HepG2 (cell line): ENCODE data around the gene CACNA1G. TPM values are rescaled to one million over a fixed set of nuclear protein-coding genes. Genes with fewer than 3 reads are reported as not detected.
A peak's percentile ranks its signal among the peaks of the same experiment; 100 is the strongest.

ENCODE experiments used
- KLF12 ChIP-seq: sonication (generic); formaldehyde crosslinking; IDR thresholded peaks from 2 replicates; pipeline ENCODE4 v1.4.0; 2020; ENCODE audit warnings: missing genetic modification reagents, borderline replicate concordance
- MAZ ChIP-seq, 2 experiments: sonication (generic) in 1 of 2; formaldehyde crosslinking in 1 of 2; IDR thresholded peaks; 2 replicates each; pipeline versions ENCODE4 v1.5.0 to v1.6.1; 2012 to 2020; ENCODE audit warnings: low read depth in 2 of 2, mild to moderate bottlenecking in 2 of 2, borderline replicate concordance in 1 of 2, improper control_type of control experiment in 1 of 2, low read length in 1 of 2, missing genetic modification reagents in 1 of 2, moderate library complexity in 1 of 2
- MEIS1 ChIP-seq: sonication (generic); formaldehyde crosslinking; IDR thresholded peaks from 2 replicates; pipeline ENCODE4 v1.9.0; 2021; ENCODE audit warnings: mild to moderate bottlenecking, missing genetic modification reagents, moderate library complexity, borderline replicate concordance
- NR2F2 ChIP-seq: IDR thresholded peaks from 2 replicates; pipeline ENCODE4 v1.6.1; 2012; ENCODE audit warnings: low read depth, inconsistent platforms, borderline replicate concordance
- TBL1XR1 ChIP-seq: fragments of 150-350 bp; IDR thresholded peaks from 2 replicates; pipeline ENCODE4 v1.6.1; 2014; ENCODE audit warnings: borderline replicate concordance, low read length; ENCODE audit not compliant: partially characterized antibody
- ZMYM2 ChIP-seq: sonication (generic); formaldehyde crosslinking; IDR thresholded peaks from 2 replicates; pipeline ENCODE4 v1.8.0; 2022; ENCODE audit warnings: mild to moderate bottlenecking, missing genetic modification reagents
- ZNF225 ChIP-seq: sonication (generic); formaldehyde crosslinking; IDR thresholded peaks from 2 replicates; pipeline ENCODE4 v1.4.0; 2020; ENCODE audit warnings: mild to moderate bottlenecking, missing genetic modification reagents
- ZNF558 ChIP-seq: sonication (generic); formaldehyde crosslinking; IDR thresholded peaks from 2 replicates; pipeline ENCODE4 v1.9.0; 2022; ENCODE audit warnings: mild to moderate bottlenecking, missing genetic modification reagents, borderline replicate concordance
- polyA plus RNA-seq, 8 experiments: library from polyadenylated mRNA; depleted of rRNA in 3 of 8; stranded (reverse) in 7 of 8; unstranded in 1 of 8; fragments of >200 nt; fragmentation: Illumina TruSeq in 4 of 8; extraction: Trizol in 4 of 8; gene quantifications; 2 replicates each; pipeline versions ENCODE4 v1.2.1 to v1.2.3, GENCODE V29; 2011 to 2016; ENCODE audit warnings: low read depth in 4 of 8, missing spikeins in 1 of 8, mixed read lengths in 1 of 8; ENCODE audit not compliant: insufficient read depth in 1 of 8
- total RNA-seq, 5 experiments: library from RNA; depleted of rRNA; stranded (reverse); fragments of >200 nt; fragmentation: Illumina TruSeq; extraction: Trizol; gene quantifications; 2 replicates each; pipeline ENCODE4 v1.2.3, GENCODE V29; 2016; ENCODE audit warnings: low read depth in 1 of 5
- TF ChIP-seq, protein P1 (sequence below): sonication (generic); formaldehyde crosslinking; conservative IDR thresholded peaks from 2 replicates; pipeline ENCODE4 v1.5.0; 2020; ENCODE audit warnings: missing genetic modification reagents
- TF ChIP-seq, protein P2 (sequence below): sonication (generic); formaldehyde crosslinking; IDR thresholded peaks from 2 replicates; pipeline ENCODE4 v1.4.0; 2020; ENCODE audit warnings: missing genetic modification reagents, low read depth, mild to moderate bottlenecking, borderline replicate concordance
- TF ChIP-seq, protein P3 (sequence below): sonication (generic); formaldehyde crosslinking; IDR thresholded peaks from 2 replicates; pipeline ENCODE4 v1.5.0; 2020; ENCODE audit warnings: mild to moderate bottlenecking, missing genetic modification reagents
- TF ChIP-seq, protein P4 (sequence below): sonication (generic); formaldehyde crosslinking; IDR thresholded peaks from 2 replicates; pipeline ENCODE4 v1.4.0; 2020; ENCODE audit warnings: missing genetic modification reagents, borderline replicate concordance
- TF ChIP-seq, protein P5 (sequence below): sonication (generic); formaldehyde crosslinking; IDR thresholded peaks from 2 replicates; pipeline ENCODE4 v1.8.0; 2022; ENCODE audit warnings: missing genetic modification reagents, low read depth, mild to moderate bottlenecking, borderline replicate concordance
- TF ChIP-seq, protein P6 (sequence below): sonication (generic); formaldehyde crosslinking; IDR thresholded peaks from 2 replicates; pipeline ENCODE4 v1.8.0; 2022; ENCODE audit warnings: missing genetic modification reagents, mild to moderate bottlenecking, moderate library complexity, borderline replicate concordance

Gene CACNA1G
- total and polyA plus RNA-seq, 2 of the 13 experiments (the other 11 are each of a cell fraction or from before 2014, with no cell fraction given): 0.02 TPM; not detected in 1

DNA sequence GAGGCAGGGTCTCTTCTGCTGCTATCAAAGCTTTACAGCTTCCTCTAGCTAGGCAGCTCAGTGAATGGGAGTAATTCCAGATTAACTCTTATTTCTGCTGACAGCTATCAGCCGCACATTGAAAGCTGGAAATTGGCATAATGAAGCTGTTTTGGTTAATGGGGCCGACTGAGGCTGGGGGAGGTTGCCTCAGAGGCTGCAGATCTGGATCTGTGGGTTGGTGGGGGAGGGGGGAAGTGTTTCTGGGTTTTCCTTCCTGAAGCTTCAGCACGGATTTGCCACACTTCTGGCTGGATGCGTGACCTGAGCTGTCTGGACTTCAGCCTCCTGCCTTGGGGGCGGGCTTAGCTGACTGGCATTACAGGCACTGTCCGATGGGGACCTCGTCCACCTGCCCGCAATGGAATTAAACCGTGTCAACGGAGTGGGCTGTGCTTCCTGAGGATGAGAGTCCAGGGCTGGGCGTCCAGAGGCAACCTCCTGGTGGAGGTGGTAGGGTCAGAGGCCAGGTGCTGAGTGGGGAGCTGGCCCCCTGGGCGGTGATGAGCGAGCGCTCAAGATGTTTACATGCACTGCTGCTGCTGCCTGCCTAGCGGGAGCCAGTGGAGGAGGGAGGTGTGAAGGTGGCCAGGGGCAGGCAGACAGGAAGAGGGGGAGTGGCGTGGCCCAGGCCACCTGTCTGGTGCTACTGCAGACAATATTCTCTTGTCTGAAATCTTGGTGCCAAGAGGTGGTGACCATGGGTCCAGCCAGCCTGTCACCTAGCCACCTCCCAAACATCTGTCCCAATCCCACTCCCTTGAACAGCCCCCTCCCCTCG lies 67.5 kb downstream of the CACNA1G start (continued):
- TF ChIP-seq, protein P1, sequence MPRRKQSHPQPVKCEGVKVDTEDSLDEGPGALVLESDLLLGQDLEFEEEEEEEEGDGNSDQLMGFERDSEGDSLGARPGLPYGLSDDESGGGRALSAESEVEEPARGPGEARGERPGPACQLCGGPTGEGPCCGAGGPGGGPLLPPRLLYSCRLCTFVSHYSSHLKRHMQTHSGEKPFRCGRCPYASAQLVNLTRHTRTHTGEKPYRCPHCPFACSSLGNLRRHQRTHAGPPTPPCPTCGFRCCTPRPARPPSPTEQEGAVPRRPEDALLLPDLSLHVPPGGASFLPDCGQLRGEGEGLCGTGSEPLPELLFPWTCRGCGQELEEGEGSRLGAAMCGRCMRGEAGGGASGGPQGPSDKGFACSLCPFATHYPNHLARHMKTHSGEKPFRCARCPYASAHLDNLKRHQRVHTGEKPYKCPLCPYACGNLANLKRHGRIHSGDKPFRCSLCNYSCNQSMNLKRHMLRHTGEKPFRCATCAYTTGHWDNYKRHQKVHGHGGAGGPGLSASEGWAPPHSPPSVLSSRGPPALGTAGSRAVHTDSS (CRISPR knock-in tag): no peak
- TF ChIP-seq MAZ (IDR thresholded peaks at IDR 0.05; ENCODE audit: borderline replicate concordance, low read depth, low read length) (no peak), MAZ (CRISPR knock-in tag; IDR thresholded peaks at IDR 0.05; ENCODE audit: low read depth) (no peak; the same call in 1 of the 2 replicates), ZNF558 (CRISPR knock-in tag) (no peak), TBL1XR1 (no peak), ZMYM2 (CRISPR knock-in tag) (no peak), KLF12 (CRISPR knock-in tag) (no peak), MEIS1 (peak; percentile 95; the same call in 1 of the 2 replicates), NR2F2 (no peak), ZNF225 (CRISPR knock-in tag) (no peak; the same call in 1 of the 2 replicates)
- TF ChIP-seq, protein P2, sequence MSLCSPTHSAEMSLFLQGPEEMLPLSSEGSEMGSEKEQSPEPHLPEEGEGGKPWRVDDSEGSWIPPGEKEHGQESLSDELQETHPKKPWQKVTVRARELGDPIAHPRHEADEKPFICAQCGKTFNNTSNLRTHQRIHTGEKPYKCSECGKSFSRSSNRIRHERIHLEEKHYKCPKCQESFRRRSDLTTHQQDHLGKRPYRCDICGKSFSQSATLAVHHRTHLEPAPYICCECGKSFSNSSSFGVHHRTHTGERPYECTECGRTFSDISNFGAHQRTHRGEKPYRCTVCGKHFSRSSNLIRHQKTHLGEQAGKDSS (CRISPR knock-in tag): peak; percentile 85; the same call in 1 of the 2 replicates
- TF ChIP-seq, protein P3, sequence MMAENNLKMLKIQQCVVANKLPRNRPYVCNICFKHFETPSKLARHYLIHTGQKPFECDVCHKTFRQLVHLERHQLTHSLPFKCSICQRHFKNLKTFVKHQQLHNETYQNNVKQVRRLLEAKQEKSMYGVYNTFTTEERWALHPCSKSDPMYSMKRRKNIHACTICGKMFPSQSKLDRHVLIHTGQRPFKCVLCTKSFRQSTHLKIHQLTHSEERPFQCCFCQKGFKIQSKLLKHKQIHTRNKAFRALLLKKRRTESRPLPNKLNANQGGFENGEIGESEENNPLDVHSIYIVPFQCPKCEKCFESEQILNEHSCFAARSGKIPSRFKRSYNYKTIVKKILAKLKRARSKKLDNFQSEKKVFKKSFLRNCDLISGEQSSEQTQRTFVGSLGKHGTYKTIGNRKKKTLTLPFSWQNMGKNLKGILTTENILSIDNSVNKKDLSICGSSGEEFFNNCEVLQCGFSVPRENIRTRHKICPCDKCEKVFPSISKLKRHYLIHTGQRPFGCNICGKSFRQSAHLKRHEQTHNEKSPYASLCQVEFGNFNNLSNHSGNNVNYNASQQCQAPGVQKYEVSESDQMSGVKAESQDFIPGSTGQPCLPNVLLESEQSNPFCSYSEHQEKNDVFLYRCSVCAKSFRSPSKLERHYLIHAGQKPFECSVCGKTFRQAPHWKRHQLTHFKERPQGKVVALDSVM: no peak
- TF ChIP-seq, protein P4, sequence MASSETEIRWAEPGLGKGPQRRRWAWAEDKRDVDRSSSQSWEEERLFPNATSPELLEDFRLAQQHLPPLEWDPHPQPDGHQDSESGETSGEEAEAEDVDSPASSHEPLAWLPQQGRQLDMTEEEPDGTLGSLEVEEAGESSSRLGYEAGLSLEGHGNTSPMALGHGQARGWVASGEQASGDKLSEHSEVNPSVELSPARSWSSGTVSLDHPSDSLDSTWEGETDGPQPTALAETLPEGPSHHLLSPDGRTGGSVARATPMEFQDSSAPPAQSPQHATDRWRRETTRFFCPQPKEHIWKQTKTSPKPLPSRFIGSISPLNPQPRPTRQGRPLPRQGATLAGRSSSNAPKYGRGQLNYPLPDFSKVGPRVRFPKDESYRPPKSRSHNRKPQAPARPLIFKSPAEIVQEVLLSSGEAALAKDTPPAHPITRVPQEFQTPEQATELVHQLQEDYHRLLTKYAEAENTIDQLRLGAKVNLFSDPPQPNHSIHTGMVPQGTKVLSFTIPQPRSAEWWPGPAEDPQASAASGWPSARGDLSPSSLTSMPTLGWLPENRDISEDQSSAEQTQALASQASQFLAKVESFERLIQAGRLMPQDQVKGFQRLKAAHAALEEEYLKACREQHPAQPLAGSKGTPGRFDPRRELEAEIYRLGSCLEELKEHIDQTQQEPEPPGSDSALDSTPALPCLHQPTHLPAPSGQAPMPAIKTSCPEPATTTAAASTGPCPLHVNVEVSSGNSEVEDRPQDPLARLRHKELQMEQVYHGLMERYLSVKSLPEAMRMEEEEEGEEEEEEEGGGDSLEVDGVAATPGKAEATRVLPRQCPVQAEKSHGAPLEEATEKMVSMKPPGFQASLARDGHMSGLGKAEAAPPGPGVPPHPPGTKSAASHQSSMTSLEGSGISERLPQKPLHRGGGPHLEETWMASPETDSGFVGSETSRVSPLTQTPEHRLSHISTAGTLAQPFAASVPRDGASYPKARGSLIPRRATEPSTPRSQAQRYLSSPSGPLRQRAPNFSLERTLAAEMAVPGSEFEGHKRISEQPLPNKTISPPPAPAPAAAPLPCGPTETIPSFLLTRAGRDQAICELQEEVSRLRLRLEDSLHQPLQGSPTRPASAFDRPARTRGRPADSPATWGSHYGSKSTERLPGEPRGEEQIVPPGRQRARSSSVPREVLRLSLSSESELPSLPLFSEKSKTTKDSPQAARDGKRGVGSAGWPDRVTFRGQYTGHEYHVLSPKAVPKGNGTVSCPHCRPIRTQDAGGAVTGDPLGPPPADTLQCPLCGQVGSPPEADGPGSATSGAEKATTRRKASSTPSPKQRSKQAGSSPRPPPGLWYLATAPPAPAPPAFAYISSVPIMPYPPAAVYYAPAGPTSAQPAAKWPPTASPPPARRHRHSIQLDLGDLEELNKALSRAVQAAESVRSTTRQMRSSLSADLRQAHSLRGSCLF (CRISPR knock-in tag): no peak
- TF ChIP-seq, protein P5, sequence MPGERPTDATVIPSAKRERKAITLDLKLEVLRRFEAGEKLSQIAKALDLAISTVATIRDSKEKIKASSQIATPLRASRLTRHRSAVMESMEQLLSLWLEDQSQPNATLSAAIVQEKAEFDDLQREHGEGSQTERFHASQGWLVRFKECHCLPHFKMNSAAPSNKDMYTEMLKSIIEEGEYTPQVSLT: no peak
- TF ChIP-seq, protein P6, sequence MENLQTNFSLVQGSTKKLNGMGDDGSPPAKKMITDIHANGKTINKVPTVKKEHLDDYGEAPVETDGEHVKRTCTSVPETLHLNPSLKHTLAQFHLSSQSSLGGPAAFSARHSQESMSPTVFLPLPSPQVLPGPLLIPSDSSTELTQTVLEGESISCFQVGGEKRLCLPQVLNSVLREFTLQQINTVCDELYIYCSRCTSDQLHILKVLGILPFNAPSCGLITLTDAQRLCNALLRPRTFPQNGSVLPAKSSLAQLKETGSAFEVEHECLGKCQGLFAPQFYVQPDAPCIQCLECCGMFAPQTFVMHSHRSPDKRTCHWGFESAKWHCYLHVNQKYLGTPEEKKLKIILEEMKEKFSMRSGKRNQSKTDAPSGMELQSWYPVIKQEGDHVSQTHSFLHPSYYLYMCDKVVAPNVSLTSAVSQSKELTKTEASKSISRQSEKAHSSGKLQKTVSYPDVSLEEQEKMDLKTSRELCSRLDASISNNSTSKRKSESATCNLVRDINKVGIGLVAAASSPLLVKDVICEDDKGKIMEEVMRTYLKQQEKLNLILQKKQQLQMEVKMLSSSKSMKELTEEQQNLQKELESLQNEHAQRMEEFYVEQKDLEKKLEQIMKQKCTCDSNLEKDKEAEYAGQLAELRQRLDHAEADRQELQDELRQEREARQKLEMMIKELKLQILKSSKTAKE (CRISPR knock-in tag): peak; percentile 90
